ENCODE data around the gene TBC1D1.
A peak's percentile ranks its signal among the peaks of the same experiment; 100 is the strongest.

Gene TBC1D1

GRCh38 chr4:38094419-38094818 lies 203.5 kb downstream of the TBC1D1 start:
- H3K4me1 ChIP-seq = peaks cover 20% of the 10 kb centered on the region
- H3K36me3 ChIP-seq = no peaks in the 10 kb centered on the region
- peak overlapping the region; percentile 8; the same call in 1 of the 2 replicates for H3K4me3 ChIP-seq (ENCODE audit: low read depth, low read length)
- H3K9me3 ChIP-seq = no peaks in the 10 kb centered on the region
- no peaks in the 10 kb centered on the region for H3K27me3 ChIP-seq
- peak; percentile 54 for DNase-seq
- no peak for TF ChIP-seq CTCF (IDR thresholded peaks at IDR 0.05; ENCODE audit: low read depth, low read length)

DNA sequence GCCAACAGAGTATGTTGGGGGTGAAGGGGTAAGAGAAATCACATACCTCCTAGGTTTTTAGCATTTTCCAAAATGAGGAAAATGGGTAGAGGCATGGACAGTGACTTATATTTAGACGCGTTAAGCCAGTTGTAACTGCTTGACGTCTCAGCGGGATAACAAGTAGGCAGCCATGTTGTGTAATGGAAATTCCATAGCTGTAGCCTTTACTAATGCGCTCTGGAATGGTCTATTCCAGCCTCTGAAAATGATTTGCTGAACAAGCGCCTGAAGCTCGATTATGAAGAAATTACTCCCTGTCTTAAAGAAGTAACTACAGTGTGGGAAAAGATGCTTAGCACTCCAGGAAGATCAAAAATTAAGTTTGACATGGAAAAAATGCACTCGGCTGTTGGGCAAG lies 204.8 kb downstream of the TBC1D1 start:
- H3K9me3 ChIP-seq = no peaks in the 10 kb centered on the region
- DNase-seq = no peak

GRCh38 chr4:38097818-38098217 lies 206.9 kb downstream of the TBC1D1 start:
- H3K27me3 ChIP-seq = no peaks in the 10 kb centered on the region
- H3K4me1 ChIP-seq = peaks cover 5% of the 10 kb centered on the region
- no peaks in the 10 kb centered on the region for H3K36me3 ChIP-seq
- TF ChIP-seq CTCF (IDR thresholded peaks at IDR 0.05; ENCODE audit: low read depth, low read length) = no peak
- no peak overlapping the region for H3K4me3 ChIP-seq (ENCODE audit: low read depth, low read length)
- no peak for DNase-seq
- no peaks in the 10 kb centered on the region for H3K9me3 ChIP-seq

More for the DNA sequence above, 204.8 kb downstream of the TBC1D1 start:
- H3K4me3 ChIP-seq (ENCODE audit: low read depth, low read length) = no peak overlapping the region
- H3K36me3 ChIP-seq = no peaks in the 10 kb centered on the region
- peaks cover 17% of the 10 kb centered on the region for H3K4me1 ChIP-seq
- no peaks in the 10 kb centered on the region for H3K27me3 ChIP-seq
- TF ChIP-seq CTCF (IDR thresholded peaks at IDR 0.05; ENCODE audit: low read depth, low read length) = no peak

DNA sequence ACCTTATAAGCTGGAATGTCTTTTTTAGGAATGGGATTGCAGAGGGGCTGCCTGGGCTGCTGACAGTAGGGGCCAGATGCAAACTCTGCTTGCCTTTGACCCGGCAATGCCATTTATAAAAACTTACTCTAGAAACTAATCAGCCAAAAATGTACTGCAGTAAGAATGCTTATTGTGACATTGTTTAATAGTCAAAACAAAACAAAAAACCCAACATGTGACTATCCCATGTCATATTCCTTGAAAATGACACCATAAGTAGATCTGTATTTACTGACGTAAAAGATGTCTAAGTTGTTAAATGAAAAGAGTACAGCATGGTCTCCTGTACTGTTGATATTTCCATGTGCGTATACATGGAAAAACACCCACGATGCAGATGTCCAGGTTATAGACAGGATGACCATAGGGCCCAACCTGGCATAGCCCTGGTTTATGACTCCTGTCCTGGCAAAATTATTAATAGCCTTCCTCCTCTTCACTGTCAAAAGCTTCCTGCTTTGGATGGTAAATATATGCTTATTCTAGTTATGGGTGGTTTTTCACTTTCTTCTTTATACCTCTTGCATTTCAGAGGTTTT lies 208.2 kb downstream of the TBC1D1 start:
- no peak for DNase-seq
- no peaks in the 10 kb centered on the region for H3K36me3 ChIP-seq

GRCh38 chr4:38099908-38100407 lies 209.1 kb downstream of the TBC1D1 start:
- H3K4me1 ChIP-seq = no peaks in the 10 kb centered on the region; the same call in none of the 2 replicates
- TF ChIP-seq CTCF (IDR thresholded peaks at IDR 0.05; ENCODE audit: low read depth, low read length) = no peak
- H3K9me3 ChIP-seq = no peaks in the 10 kb centered on the region
- no peaks in the 10 kb centered on the region for H3K36me3 ChIP-seq
- no peak overlapping the region for H3K4me3 ChIP-seq (ENCODE audit: low read depth, low read length)
- H3K27me3 ChIP-seq = no peaks in the 10 kb centered on the region
- DNase-seq = no peak

More for the DNA sequence above, 208.2 kb downstream of the TBC1D1 start:
- H3K27me3 ChIP-seq = no peaks in the 10 kb centered on the region
- no peak for TF ChIP-seq CTCF (IDR thresholded peaks at IDR 0.05; ENCODE audit: low read depth, low read length)
- no peaks in the 10 kb centered on the region; the same call in none of the 2 replicates for H3K4me1 ChIP-seq
- H3K9me3 ChIP-seq = no peaks in the 10 kb centered on the region
- H3K4me3 ChIP-seq (ENCODE audit: low read depth, low read length) = no peak overlapping the region

- no peaks in the 10 kb centered on the region for H3K27me3 ChIP-seq
- H3K4me3 ChIP-seq (ENCODE audit: low read depth, low read length) = no peak overlapping the region
- no peaks in the 10 kb centered on the region for H3K9me3 ChIP-seq
- no peaks in the 10 kb centered on the region for H3K4me1 ChIP-seq
- H3K36me3 ChIP-seq = no peaks in the 10 kb centered on the region
- no peak for TF ChIP-seq CTCF (IDR thresholded peaks at IDR 0.05; ENCODE audit: low read depth, low read length)
- no peak for DNase-seq
Measured at GRCh38 chr4:38100474-38101255, 209.8 kb downstream of the TBC1D1 start.
